OCI-LY1 (cell line): Measurements from ENCODE around the gene SULT1E1.

Experiments
- H2AFZ ChIP-seq: fragments of 200-600 bp; sonication (generic), shearing (Covaris generic); 2 replicates; pipeline ENCODE4 v1.6.0; 2014; ENCODE audit warnings: antibody characterized with exemption, mild to moderate bottlenecking, low read length
- H3F3A ChIP-seq: fragments of 200-600 bp; sonication (generic), shearing (Covaris generic); 2 replicates; pipeline ENCODE4 v1.6.0; 2014; ENCODE audit warnings: mild to moderate bottlenecking, antibody characterized with exemption, low read length, moderate library complexity; ENCODE audit not compliant: insufficient read depth
- H3K27ac ChIP-seq: fragments of 200-600 bp; sonication (generic); 2 replicates; pipeline ENCODE4 v1.5.1; 2014; ENCODE audit warnings: low read length, mixed run types, mild to moderate bottlenecking, low read depth; ENCODE audit not compliant: poor library complexity, severe bottlenecking
- H3K27me3 ChIP-seq: fragments of 200-600 bp; sonication (generic); 2 replicates; pipeline ENCODE4 v1.6.0; 2014; ENCODE audit warnings: antibody characterized with exemption, mild to moderate bottlenecking, low read length, moderate library complexity; ENCODE audit not compliant: insufficient read depth
- H3K36me3 ChIP-seq: fragments of 200-600 bp; sonication (generic); 2 replicates; pipeline ENCODE4 v1.6.1; 2014; ENCODE audit warnings: mild to moderate bottlenecking, antibody characterized with exemption, low read length, moderate library complexity, mixed read lengths; ENCODE audit not compliant: insufficient read depth
- H3K4me1 ChIP-seq: fragments of 200-600 bp; sonication (generic); 2 replicates; pipeline ENCODE4 v1.5.1; 2014; ENCODE audit warnings: mild to moderate bottlenecking, low read length, moderate library complexity; ENCODE audit not compliant: insufficient read depth, severe bottlenecking
- H3K4me2 ChIP-seq: fragments of 200-600 bp; sonication (generic), shearing (Covaris generic); 2 replicates; pipeline ENCODE4 v1.6.1; 2014; ENCODE audit warnings: low read length
- H3K4me3 ChIP-seq: fragments of 200-600 bp; sonication (generic); 2 replicates; pipeline ENCODE4 v1.5.1; 2014; ENCODE audit warnings: low read length, low read depth, mild to moderate bottlenecking, mixed read lengths; ENCODE audit not compliant: poor library complexity, severe bottlenecking
- H3K79me2 ChIP-seq: fragments of 200-600 bp; shearing (Covaris generic); 2 replicates; pipeline ENCODE4 v1.6.1; 2016; ENCODE audit warnings: mixed run types, low read length, mixed read lengths; ENCODE audit not compliant: insufficient read depth
- H3K9ac ChIP-seq: fragments of 200-600 bp; sonication (generic), shearing (Covaris generic); 2 replicates; pipeline ENCODE4 v1.6.1; 2014; ENCODE audit warnings: mild to moderate bottlenecking, low read length, mixed read lengths
- H3K9me2 ChIP-seq: fragments of 200-600 bp; sonication (generic), shearing (Covaris generic); 2 replicates; pipeline ENCODE4 v1.6.1; 2014; ENCODE audit warnings: low read depth, mild to moderate bottlenecking, low read length, mixed read lengths
- H3K9me3 ChIP-seq: fragments of 200-600 bp; shearing (Covaris generic); 2 replicates; pipeline ENCODE4 v1.6.1; 2014; ENCODE audit warnings: low read length, mixed read lengths
- H4K20me1 ChIP-seq: fragments of 200-600 bp; sonication (generic), shearing (Covaris generic); 2 replicates; pipeline ENCODE4 v1.6.0; 2016; ENCODE audit warnings: mild to moderate bottlenecking, low read length; ENCODE audit not compliant: insufficient read depth
- CTCF ChIP-seq: fragments of 200-600 bp; sonication (generic), shearing (Covaris generic); IDR thresholded peaks from 2 replicates; pipeline ENCODE4 v1.5.1; 2017; ENCODE audit warnings: mild to moderate bottlenecking, antibody characterized with exemption, low read length, moderate library complexity, mixed read lengths
- EZH2 ChIP-seq: fragments of 200-600 bp; sonication (generic), shearing (Covaris generic); IDR thresholded peaks from 2 replicates; pipeline ENCODE4 v1.8.0; 2017; ENCODE audit warnings: borderline replicate concordance, mixed run types, mild to moderate bottlenecking, antibody characterized with exemption, low read length, moderate library complexity, mixed read lengths

Gene SULT1E1

GRCh38 chr4:69888336-69888735 lies 28.4 kb upstream of the SULT1E1 start:
- H3K27ac ChIP-seq = no peak overlapping the region
- no peak for TF ChIP-seq EZH2
- no peak for TF ChIP-seq CTCF
- H3K4me3 ChIP-seq = no peak overlapping the region
- H3K9ac ChIP-seq = no peak overlapping the region
- no peak overlapping the region for H2AFZ ChIP-seq
- no peaks in the 10 kb centered on the region for H3K79me2 ChIP-seq
- no peaks in the 10 kb centered on the region for H4K20me1 ChIP-seq
- H3K9me3 ChIP-seq = no peaks in the 10 kb centered on the region
- H3F3A ChIP-seq = no peaks in the 10 kb centered on the region
- no peaks in the 10 kb centered on the region for H3K27me3 ChIP-seq
- no peaks in the 10 kb centered on the region for H3K36me3 ChIP-seq
- H3K4me1 ChIP-seq = no peaks in the 10 kb centered on the region
- H3K9me2 ChIP-seq = no peaks in the 10 kb centered on the region
- H3K4me2 ChIP-seq = no peak overlapping the region

DNA sequence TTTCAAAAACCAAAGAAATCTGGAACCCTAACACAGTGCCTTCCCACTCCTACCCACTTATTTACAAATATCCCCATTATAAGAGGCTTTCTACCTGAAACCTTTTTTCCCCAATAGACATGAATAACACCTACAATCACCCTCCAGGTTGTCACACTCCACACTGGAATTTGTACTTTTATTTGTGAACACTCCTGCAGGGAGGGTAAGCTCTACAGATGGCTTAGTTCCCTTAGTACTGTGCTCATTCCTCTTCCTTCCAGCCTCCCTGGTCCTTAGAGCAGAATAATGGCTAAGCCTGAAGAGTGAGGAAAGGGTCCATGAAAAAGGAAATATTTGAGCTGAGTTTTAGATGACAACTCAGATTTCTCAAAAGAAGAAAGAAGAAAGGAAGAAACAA lies 22.2 kb upstream of the SULT1E1 start:
- H3K27ac ChIP-seq = no peak overlapping the region
- H3K9me2 ChIP-seq = no peaks in the 10 kb centered on the region
- H3F3A ChIP-seq = no peaks in the 10 kb centered on the region
- no peaks in the 10 kb centered on the region for H4K20me1 ChIP-seq
- TF ChIP-seq CTCF (no peak), EZH2 (no peak)
- no peaks in the 10 kb centered on the region for H3K36me3 ChIP-seq
- H3K79me2 ChIP-seq = no peaks in the 10 kb centered on the region
- no peak overlapping the region for H2AFZ ChIP-seq
- no peak overlapping the region for H3K9ac ChIP-seq
- H3K4me1 ChIP-seq = no peaks in the 10 kb centered on the region
- H3K4me3 ChIP-seq = no peak overlapping the region
- H3K9me3 ChIP-seq = no peaks in the 10 kb centered on the region
- H3K4me2 ChIP-seq = no peak overlapping the region
- H3K27me3 ChIP-seq = no peaks in the 10 kb centered on the region

- TF ChIP-seq CTCF (peak; percentile 66), EZH2 (no peak)
- H3K4me3 ChIP-seq = no peak overlapping the region
- no peaks in the 10 kb centered on the region for H4K20me1 ChIP-seq
- no peak overlapping the region for H3K9ac ChIP-seq
- H3K4me2 ChIP-seq = no peak overlapping the region
- H3K4me1 ChIP-seq = no peaks in the 10 kb centered on the region
- H3F3A ChIP-seq = no peaks in the 10 kb centered on the region
- H3K27ac ChIP-seq = no peak overlapping the region
- no peaks in the 10 kb centered on the region for H3K79me2 ChIP-seq
- H2AFZ ChIP-seq = no peak overlapping the region
- H3K36me3 ChIP-seq = no peaks in the 10 kb centered on the region
- H3K27me3 ChIP-seq = no peaks in the 10 kb centered on the region
- H3K9me2 ChIP-seq = no peaks in the 10 kb centered on the region
- no peaks in the 10 kb centered on the region for H3K9me3 ChIP-seq
Measured at GRCh38 chr4:69881173-69881773, 21.3 kb upstream of the SULT1E1 start.
